Osteoblast (primary cell): ENCODE data around the gene SH3RF1. TPM values are rescaled to one million over a fixed set of nuclear protein-coding genes. Genes with fewer than 3 reads are reported as not detected.

ENCODE experiments used
- DNase-seq: peaks from one replicate; pipeline ENCODE4 v3.0.0; 2011; ENCODE audit warnings: low spot score, mixed read lengths; ENCODE audit not compliant: insufficient read length; ENCODE audit errors: missing footprints
- H2AFZ ChIP-seq: 2 replicates; pipeline ENCODE4 v1.6.0; 2011; ENCODE audit warnings: mild to moderate bottlenecking, low read length
- H3K27ac ChIP-seq: 2 replicates; pipeline ENCODE4 v1.5.1; 2011; ENCODE audit warnings: mild to moderate bottlenecking, low read depth, low read length, moderate library complexity
- H3K27me3 ChIP-seq: 2 replicates; pipeline ENCODE4 v1.6.0; 2012; ENCODE audit warnings: mild to moderate bottlenecking, control low read depth, inconsistent platforms, low read length, moderate library complexity; ENCODE audit not compliant: insufficient read depth
- H3K36me3 ChIP-seq: 2 replicates; pipeline ENCODE4 v1.5.1; 2011; ENCODE audit warnings: mild to moderate bottlenecking, low read length, control low read depth, moderate library complexity; ENCODE audit not compliant: insufficient read depth
- H3K4me1 ChIP-seq: 2 replicates; pipeline ENCODE4 v1.5.1; 2011; ENCODE audit warnings: mild to moderate bottlenecking, low read length, control low read depth, moderate library complexity; ENCODE audit not compliant: insufficient read depth
- H3K4me2 ChIP-seq: 2 replicates; pipeline ENCODE4 v1.6.0; 2011; ENCODE audit warnings: mild to moderate bottlenecking, low read length; ENCODE audit not compliant: insufficient read depth
- H3K4me3 ChIP-seq: fragments of 200-600 bp; sonication (generic); 3 replicates; pipeline ENCODE4 v1.5.1; 2012; ENCODE audit warnings: mild to moderate bottlenecking, low read length, inconsistent platforms; ENCODE audit not compliant: insufficient read depth
- H3K79me2 ChIP-seq: 2 replicates; pipeline ENCODE4 v1.6.0; 2012; ENCODE audit warnings: mild to moderate bottlenecking, low read length, control low read depth, inconsistent platforms; ENCODE audit not compliant: insufficient read depth
- H3K9me3 ChIP-seq: 2 replicates; pipeline ENCODE4 v1.5.1; 2011; ENCODE audit warnings: low read depth, low read length, control low read depth
- H4K20me1 ChIP-seq: 2 replicates; pipeline ENCODE4 v1.6.0; 2012; ENCODE audit warnings: mild to moderate bottlenecking, low read length, control low read depth; ENCODE audit not compliant: insufficient read depth
- total RNA-seq: library from RNA; depleted of rRNA; stranded (reverse); fragments of >200 nt; gene quantifications from 2 replicates; pipeline ENCODE4 v1.2.3, GENCODE V29; 2012
- TF ChIP-seq, protein P1 (sequence below): IDR thresholded peaks from 2 replicates; pipeline ENCODE4 v1.5.1; 2011; ENCODE audit warnings: mild to moderate bottlenecking, low read depth, low read length, moderate library complexity; ENCODE audit errors: extremely low read depth

Gene SH3RF1
- total RNA-seq, 1 donor: 37.6 TPM

DNA sequence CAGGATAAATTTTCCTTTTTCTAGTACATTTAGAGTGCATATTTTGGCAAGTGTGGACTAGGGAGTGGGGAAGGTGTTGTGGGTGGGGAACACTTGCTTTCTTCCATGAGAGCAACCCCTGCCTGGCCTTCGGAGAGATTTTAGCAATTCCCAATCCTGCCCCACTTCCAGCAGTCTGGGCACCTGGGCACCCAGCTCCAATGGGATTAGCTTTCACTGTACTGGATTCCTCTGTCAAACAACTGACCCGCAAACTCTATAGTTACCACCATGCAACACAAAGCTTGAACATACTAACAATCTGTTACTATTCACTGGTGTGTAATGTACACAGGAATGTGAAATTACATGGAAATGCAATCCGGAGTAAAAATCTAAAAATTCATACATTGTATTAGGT lies 50.3 kb downstream of the SH3RF1 start:
- DNase-seq: no peak
- no peaks in the 10 kb centered on the region for H3K9me3 ChIP-seq
- peaks cover 23% of the 10 kb centered on the region for H4K20me1 ChIP-seq
- H3K27ac ChIP-seq: no peak overlapping the region
- H3K4me1 ChIP-seq: peaks cover 42% of the 10 kb centered on the region
- H3K4me2 ChIP-seq: peak overlapping the region; percentile 52
- H3K27me3 ChIP-seq: no peaks in the 10 kb centered on the region
- peaks cover 27% of the 10 kb centered on the region for H3K36me3 ChIP-seq
- TF ChIP-seq, protein P1, sequence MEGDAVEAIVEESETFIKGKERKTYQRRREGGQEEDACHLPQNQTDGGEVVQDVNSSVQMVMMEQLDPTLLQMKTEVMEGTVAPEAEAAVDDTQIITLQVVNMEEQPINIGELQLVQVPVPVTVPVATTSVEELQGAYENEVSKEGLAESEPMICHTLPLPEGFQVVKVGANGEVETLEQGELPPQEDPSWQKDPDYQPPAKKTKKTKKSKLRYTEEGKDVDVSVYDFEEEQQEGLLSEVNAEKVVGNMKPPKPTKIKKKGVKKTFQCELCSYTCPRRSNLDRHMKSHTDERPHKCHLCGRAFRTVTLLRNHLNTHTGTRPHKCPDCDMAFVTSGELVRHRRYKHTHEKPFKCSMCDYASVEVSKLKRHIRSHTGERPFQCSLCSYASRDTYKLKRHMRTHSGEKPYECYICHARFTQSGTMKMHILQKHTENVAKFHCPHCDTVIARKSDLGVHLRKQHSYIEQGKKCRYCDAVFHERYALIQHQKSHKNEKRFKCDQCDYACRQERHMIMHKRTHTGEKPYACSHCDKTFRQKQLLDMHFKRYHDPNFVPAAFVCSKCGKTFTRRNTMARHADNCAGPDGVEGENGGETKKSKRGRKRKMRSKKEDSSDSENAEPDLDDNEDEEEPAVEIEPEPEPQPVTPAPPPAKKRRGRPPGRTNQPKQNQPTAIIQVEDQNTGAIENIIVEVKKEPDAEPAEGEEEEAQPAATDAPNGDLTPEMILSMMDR: no peak
- H3K4me3 ChIP-seq: no peak overlapping the region
- H2AFZ ChIP-seq: no peak overlapping the region
- H3K79me2 ChIP-seq: peaks cover 91% of the 10 kb centered on the region

- Histone ChIP-seq H3K79me2 (peaks cover 92% of the 10 kb centered on the region), H3K4me3 (no peak overlapping the region), H3K4me2 (no peak overlapping the region), H2AFZ (no peak overlapping the region), H3K27ac (no peak overlapping the region), H3K9me3 (no peaks in the 10 kb centered on the region), H4K20me1 (peaks cover 14% of the 10 kb centered on the region), H3K27me3 (no peaks in the 10 kb centered on the region), H3K4me1 (peaks cover 32% of the 10 kb centered on the region), H3K36me3 (peaks cover 35% of the 10 kb centered on the region)
- no peak for DNase-seq
- TF ChIP-seq, protein P1: no peak
Measured at GRCh38 chr4:169219440-169219839, 51.3 kb downstream of the SH3RF1 start.

- Histone ChIP-seq H3K36me3 (peaks cover 25% of the 10 kb centered on the region), H3K27ac (no peak overlapping the region), H3K4me2 (no peak overlapping the region), H3K79me2 (peaks cover 90% of the 10 kb centered on the region), H4K20me1 (peaks cover 20% of the 10 kb centered on the region), H2AFZ (no peak overlapping the region), H3K4me3 (no peak overlapping the region), H3K9me3 (no peaks in the 10 kb centered on the region), H3K27me3 (no peaks in the 10 kb centered on the region), H3K4me1 (peaks cover 24% of the 10 kb centered on the region)
- TF ChIP-seq, protein P1: no peak
- no peak for DNase-seq
Measured at GRCh38 chr4:169215656-169216055, 55.1 kb downstream of the SH3RF1 start.

GRCh38 chr4:169212981-169213380 lies 57.8 kb downstream of the SH3RF1 start:
- TF ChIP-seq, protein P1: no peak
- Histone ChIP-seq H2AFZ (no peak overlapping the region), H3K4me3 (no peak overlapping the region), H4K20me1 (peaks cover 25% of the 10 kb centered on the region), H3K27ac (no peak overlapping the region), H3K79me2 (peaks cover 89% of the 10 kb centered on the region), H3K27me3 (no peaks in the 10 kb centered on the region), H3K4me2 (peak overlapping the region; percentile 12), H3K9me3 (no peaks in the 10 kb centered on the region), H3K36me3 (peaks cover 20% of the 10 kb centered on the region), H3K4me1 (peaks cover 26% of the 10 kb centered on the region)
- no peak for DNase-seq
